ENCODE data around the gene KCTD19. TPM values are rescaled to one million over a fixed set of nuclear protein-coding genes. Genes with fewer than 3 reads are reported as not detected.

The KCTD19 gene
- total RNA-seq, 1 experiment from 2014 or later, result 5.7 TPM

GRCh38 chr16:67271446-67271845, 55.1 kb downstream of the KCTD19 start:
- in situ Hi-C loops (cut with HindIII; ENCODE audit: low pct_unique_long_range_greater_than_20kb, low sequenced_read_pairs), result no loop called here
- DNase-seq (ENCODE audit: low read depth), result no peak

GRCh38 chr16:67270931-67271338, 55.6 kb downstream of the KCTD19 start:
- DNase-seq (ENCODE audit: low read depth), result no peak
- in situ Hi-C loops (cut with HindIII; ENCODE audit: low pct_unique_long_range_greater_than_20kb, low sequenced_read_pairs), result no loop called here

- in situ Hi-C loops (cut with HindIII; ENCODE audit: low pct_unique_long_range_greater_than_20kb, low sequenced_read_pairs), result no loop called here
- DNase-seq (ENCODE audit: low read depth), result no peak
These were observed 56.8 kb downstream of the KCTD19 start for GRCh38 chr16:67269766-67270165.

- peak; percentile 91 for DNase-seq (ENCODE audit: low read depth)
- in situ Hi-C loops (cut with HindIII; ENCODE audit: low pct_unique_long_range_greater_than_20kb, low sequenced_read_pairs), result no loop called here
These were observed 58.4 kb downstream of the KCTD19 start for GRCh38 chr16:67268136-67268579.

- DNase-seq (ENCODE audit: low read depth), result no peak
- in situ Hi-C loops (cut with HindIII; ENCODE audit: low pct_unique_long_range_greater_than_20kb, low sequenced_read_pairs), result no loop called here
These were observed 60.7 kb downstream of the KCTD19 start for GRCh38 chr16:67265834-67266233.

GRCh38 chr16:67264866-67265265, 61.7 kb downstream of the KCTD19 start:
- in situ Hi-C loops (cut with HindIII; ENCODE audit: low pct_unique_long_range_greater_than_20kb, low sequenced_read_pairs), result no loop called here
- DNase-seq (ENCODE audit: low read depth), result no peak

GRCh38 chr16:67264277-67264676, 62.3 kb downstream of the KCTD19 start:
- no peak for DNase-seq (ENCODE audit: low read depth)
- in situ Hi-C loops (cut with HindIII; ENCODE audit: low pct_unique_long_range_greater_than_20kb, low sequenced_read_pairs), result no loop called here

GRCh38 chr16:67263201-67263600, 63.3 kb downstream of the KCTD19 start:
- in situ Hi-C loops (cut with HindIII; ENCODE audit: low pct_unique_long_range_greater_than_20kb, low sequenced_read_pairs), result no loop called here
- no peak for DNase-seq (ENCODE audit: low read depth)

GRCh38 chr16:67260426-67261063, 66.0 kb downstream of the KCTD19 start:
- in situ Hi-C loops (cut with HindIII; ENCODE audit: low pct_unique_long_range_greater_than_20kb, low sequenced_read_pairs), result no loop called here

GRCh38 chr16:67259705-67260104, 66.8 kb downstream of the KCTD19 start:
- no peak for DNase-seq (ENCODE audit: low read depth)
- in situ Hi-C loops (cut with HindIII; ENCODE audit: low pct_unique_long_range_greater_than_20kb, low sequenced_read_pairs), result no loop called here

More at GRCh38 chr16:67260426-67261063, 66.0 kb downstream of the KCTD19 start:
- no peak for DNase-seq (ENCODE audit: low read depth)

- no peak for DNase-seq (ENCODE audit: low read depth)
- in situ Hi-C loops (cut with HindIII; ENCODE audit: low pct_unique_long_range_greater_than_20kb, low sequenced_read_pairs), result no loop called here
These were observed 68.2 kb downstream of the KCTD19 start for GRCh38 chr16:67258161-67258835.

- in situ Hi-C loops (cut with HindIII; ENCODE audit: low pct_unique_long_range_greater_than_20kb, low sequenced_read_pairs), result no loop called here
- DNase-seq (ENCODE audit: low read depth), result no peak
These were observed 68.9 kb downstream of the KCTD19 start for GRCh38 chr16:67257486-67258160.

GRCh38 chr16:67256701-67257230, 69.8 kb downstream of the KCTD19 start:
- in situ Hi-C loops (cut with HindIII; ENCODE audit: low pct_unique_long_range_greater_than_20kb, low sequenced_read_pairs), result no loop called here
- DNase-seq (ENCODE audit: low read depth), result no peak

GRCh38 chr16:67255553-67256221, 70.9 kb downstream of the KCTD19 start:
- DNase-seq (ENCODE audit: low read depth), result no peak
- in situ Hi-C loops (cut with HindIII; ENCODE audit: low pct_unique_long_range_greater_than_20kb, low sequenced_read_pairs), result no loop called here

GRCh38 chr16:67254801-67255552, 71.6 kb downstream of the KCTD19 start:
- in situ Hi-C loops (cut with HindIII; ENCODE audit: low pct_unique_long_range_greater_than_20kb, low sequenced_read_pairs), result no loop called here
- no peak for DNase-seq (ENCODE audit: low read depth)

GRCh38 chr16:67252609-67253497, 73.7 kb downstream of the KCTD19 start:
- DNase-seq (ENCODE audit: low read depth), result no peak
- in situ Hi-C loops (cut with HindIII; ENCODE audit: low pct_unique_long_range_greater_than_20kb, low sequenced_read_pairs), result no loop called here

GRCh38 chr16:67250045-67250327, 76.6 kb downstream of the KCTD19 start:
- DNase-seq (ENCODE audit: low read depth), result no peak
- in situ Hi-C loops (cut with HindIII; ENCODE audit: low pct_unique_long_range_greater_than_20kb, low sequenced_read_pairs), result no loop called here
